Neural cell (in vitro differentiated cells): ENCODE results near the gene CELF5. TPM values are rescaled to one million over a fixed set of nuclear protein-coding genes. Genes with fewer than 3 reads are reported as not detected.
"Not testable (repeated sequence)": the region's sequence is repeated elsewhere in the genome, so short reads cannot be mapped to it uniquely, and the experiment has no call there.

Experiments
- H2AFZ ChIP-seq: fragments of 200-600, 300-800 bp; sonication (generic), shearing (Covaris generic); 2 replicates; pipeline ENCODE4 v1.6.0; 2014; ENCODE audit warnings: low read depth, mild to moderate bottlenecking, antibody characterized with exemption, low read length, moderate library complexity
- H3F3A ChIP-seq: fragments of 200-600 bp; shearing (Covaris generic); 2 replicates; pipeline ENCODE4 v1.6.1; 2016; ENCODE audit warnings: mild to moderate bottlenecking, moderate library complexity, mixed read lengths, antibody characterized with exemption, low read length; ENCODE audit not compliant: insufficient read depth, poor library complexity, severe bottlenecking
- H3K27ac ChIP-seq: fragments of 200-600, 300-800 bp; sonication (generic), shearing (Covaris generic); 2 replicates; pipeline ENCODE4 v1.5.1; 2014; ENCODE audit warnings: mild to moderate bottlenecking, low read length, moderate library complexity
- H3K27me3 ChIP-seq: fragments of 300-800, 200-600 bp; sonication (generic), shearing (Covaris generic); 2 replicates; pipeline ENCODE4 v1.6.0; 2014; ENCODE audit warnings: mild to moderate bottlenecking, low read depth, low read length, moderate library complexity; ENCODE audit not compliant: insufficient read depth
- H3K36me3 ChIP-seq: fragments of 300-800, 200-600 bp; sonication (generic), shearing (Covaris generic); 2 replicates; pipeline ENCODE4 v1.5.1; 2014; ENCODE audit warnings: mild to moderate bottlenecking, antibody characterized with exemption, low read length, moderate library complexity; ENCODE audit not compliant: insufficient read depth
- H3K4me2 ChIP-seq: fragments of 300-800, 200-600 bp; sonication (generic), shearing (Covaris generic); 2 replicates; pipeline ENCODE4 v1.6.0; 2014; ENCODE audit warnings: mild to moderate bottlenecking, low read length
- H3K4me3 ChIP-seq: fragments of 300-800, 200-600 bp; sonication (generic), shearing (Covaris generic); 2 replicates; pipeline ENCODE4 v1.5.1; 2014; ENCODE audit warnings: mild to moderate bottlenecking, low read length, moderate library complexity
- H3K79me2 ChIP-seq: fragments of 200-600 bp; shearing (Covaris generic); replicated peaks from 2 replicates; pipeline ENCODE4 v1.6.0; 2014; ENCODE audit warnings: mild to moderate bottlenecking, low read length, moderate library complexity; ENCODE audit not compliant: insufficient read depth
- H3K9ac ChIP-seq: fragments of 300-800, 200-600 bp; sonication (generic), shearing (Covaris generic); 2 replicates; pipeline ENCODE4 v1.6.1; 2016; ENCODE audit warnings: mild to moderate bottlenecking, low read length, mixed read lengths
- H3K9me2 ChIP-seq: fragments of 200-600 bp; shearing (Covaris generic); 2 replicates; pipeline ENCODE4 v1.6.1; 2016; ENCODE audit warnings: mild to moderate bottlenecking, low read length, mixed read lengths; ENCODE audit not compliant: insufficient read depth
- H3K9me3 ChIP-seq: fragments of 200-600, 300-800 bp; sonication (generic), shearing (Covaris generic); 2 replicates; pipeline ENCODE4 v1.6.1; 2016; ENCODE audit warnings: mild to moderate bottlenecking, mixed run types, low read length, moderate library complexity, mixed read lengths
- H4K20me1 ChIP-seq: fragments of 200-600 bp; shearing (Covaris generic); 2 replicates; pipeline ENCODE4 v1.6.1; 2016; ENCODE audit warnings: mild to moderate bottlenecking, mixed run types; ENCODE audit not compliant: insufficient read depth
- EP300 ChIP-seq: fragments of 450-650 bp; conservative IDR thresholded peaks from 2 replicates; pipeline ENCODE4 v1.6.1; 2014; ENCODE audit warnings: antibody characterized with exemption, mild to moderate bottlenecking, moderate library complexity; ENCODE audit not compliant: poor library complexity, severe bottlenecking
- EZH2 ChIP-seq: fragments of 200-600, 300-800 bp; shearing (Covaris generic), sonication (generic); IDR thresholded peaks from 2 replicates; pipeline ENCODE4 v1.6.1; 2014; ENCODE audit warnings: antibody characterized with exemption, low read length, borderline replicate concordance, mild to moderate bottlenecking; ENCODE audit not compliant: insufficient read depth, poor library complexity, severe bottlenecking
- MXI1 ChIP-seq: fragments of 450-650 bp; conservative IDR thresholded peaks from 2 replicates; pipeline ENCODE4 v1.6.1; 2014; ENCODE audit warnings: antibody characterized with exemption, mild to moderate bottlenecking; ENCODE audit not compliant: poor library complexity, severe bottlenecking
- POLR2AphosphoS5 ChIP-seq: IDR thresholded peaks from 2 replicates; pipeline ENCODE4 v1.6.1; 2012
- RAD21 ChIP-seq: fragments of 450-650 bp; conservative IDR thresholded peaks from 2 replicates; pipeline ENCODE4 v1.6.1; 2014; ENCODE audit warnings: antibody characterized with exemption, mild to moderate bottlenecking, moderate library complexity
- SMC3 ChIP-seq: fragments of 450-650 bp; conservative IDR thresholded peaks from 2 replicates; pipeline ENCODE4 v1.6.1; 2014; ENCODE audit warnings: antibody characterized with exemption, mild to moderate bottlenecking, moderate library complexity; ENCODE audit not compliant: poor library complexity
- TAF1 ChIP-seq: IDR thresholded peaks from 2 replicates; pipeline ENCODE4 v1.6.1; 2012; ENCODE audit warnings: low read depth
- polyA plus RNA-seq: library from polyadenylated mRNA; depleted of rRNA; stranded (reverse); fragments of >200 nt; gene quantifications from 2 replicates; pipeline ENCODE4 v1.2.3, GENCODE V29; 2014
- TF ChIP-seq, protein P1 (sequence below): fragments of 450-650 bp; IDR thresholded peaks from 2 replicates; pipeline ENCODE4 v1.5.1; 2014; ENCODE audit warnings: antibody characterized with exemption, mild to moderate bottlenecking, moderate library complexity; ENCODE audit not compliant: poor library complexity, severe bottlenecking
- TF ChIP-seq, protein P2 (sequence below): IDR thresholded peaks from 2 replicates; pipeline ENCODE4 v1.6.1; 2012; ENCODE audit warnings: borderline replicate concordance

CELF5 gene
- polyA plus RNA-seq, 1 donor from 2014 or later: 130 TPM

DNA sequence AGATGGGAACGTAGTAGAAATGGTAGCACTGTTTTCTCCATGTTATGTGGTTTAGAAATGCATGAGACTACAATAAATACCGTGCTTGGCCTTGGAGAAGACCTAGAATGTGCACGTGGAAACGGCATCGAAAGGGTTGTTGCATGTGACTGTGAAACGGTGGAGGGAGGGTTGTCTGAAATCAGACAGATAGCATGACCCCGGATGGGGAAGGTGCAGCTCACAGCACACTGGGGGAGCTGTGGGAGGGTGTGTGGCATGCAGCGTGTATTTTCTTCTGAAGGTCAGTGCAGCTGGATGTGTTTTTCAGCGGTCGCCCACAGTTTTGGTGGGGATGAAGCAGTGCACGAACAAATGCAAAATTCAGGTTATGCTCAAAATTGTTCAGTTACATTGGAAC, 63.4 kb downstream of the CELF5 start:
- Histone ChIP-seq H3K4me2 (no peak overlapping the region), H3K9me2 (no peaks in the 10 kb centered on the region)

DNA sequence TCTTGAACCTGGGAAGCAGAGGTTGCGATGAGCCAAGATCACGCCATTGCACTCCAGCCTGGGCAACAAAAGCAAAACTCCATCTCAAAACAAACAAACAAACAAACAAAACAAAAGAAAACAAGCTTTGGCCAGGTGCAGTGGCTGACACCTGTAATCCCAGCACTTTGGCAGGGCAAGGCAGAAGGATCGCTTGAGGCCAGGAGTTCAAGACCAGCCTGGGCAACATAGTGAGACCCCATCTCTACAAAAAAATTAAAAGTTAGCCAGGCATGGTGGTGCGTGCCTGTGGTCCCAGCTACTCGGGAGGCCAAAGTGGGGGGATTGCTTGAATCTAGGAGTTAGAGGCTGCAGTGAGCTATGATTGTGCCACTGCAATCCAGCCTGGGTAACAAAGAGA, 64.0 kb downstream of the CELF5 start:
- H3K4me2 ChIP-seq, H3K36me3 ChIP-seq, H3K9me3 ChIP-seq, H3K4me3 ChIP-seq, H3K27ac ChIP-seq, H3K79me2 ChIP-seq, H3F3A ChIP-seq, H3K9ac ChIP-seq, H4K20me1 ChIP-seq, H2AFZ ChIP-seq, H3K9me2 ChIP-seq, H3K27me3 ChIP-seq: not testable (repeated sequence)

More for the DNA sequence above, 63.4 kb downstream of the CELF5 start:
- H3K9me3 ChIP-seq: no peaks in the 10 kb centered on the region
- TF ChIP-seq TAF1 (no peak), SMC3 (no peak), POLR2AphosphoS5 (no peak), RAD21 (no peak), MXI1 (no peak), EP300 (no peak), EZH2 (no peak)
- TF ChIP-seq, protein P1, sequence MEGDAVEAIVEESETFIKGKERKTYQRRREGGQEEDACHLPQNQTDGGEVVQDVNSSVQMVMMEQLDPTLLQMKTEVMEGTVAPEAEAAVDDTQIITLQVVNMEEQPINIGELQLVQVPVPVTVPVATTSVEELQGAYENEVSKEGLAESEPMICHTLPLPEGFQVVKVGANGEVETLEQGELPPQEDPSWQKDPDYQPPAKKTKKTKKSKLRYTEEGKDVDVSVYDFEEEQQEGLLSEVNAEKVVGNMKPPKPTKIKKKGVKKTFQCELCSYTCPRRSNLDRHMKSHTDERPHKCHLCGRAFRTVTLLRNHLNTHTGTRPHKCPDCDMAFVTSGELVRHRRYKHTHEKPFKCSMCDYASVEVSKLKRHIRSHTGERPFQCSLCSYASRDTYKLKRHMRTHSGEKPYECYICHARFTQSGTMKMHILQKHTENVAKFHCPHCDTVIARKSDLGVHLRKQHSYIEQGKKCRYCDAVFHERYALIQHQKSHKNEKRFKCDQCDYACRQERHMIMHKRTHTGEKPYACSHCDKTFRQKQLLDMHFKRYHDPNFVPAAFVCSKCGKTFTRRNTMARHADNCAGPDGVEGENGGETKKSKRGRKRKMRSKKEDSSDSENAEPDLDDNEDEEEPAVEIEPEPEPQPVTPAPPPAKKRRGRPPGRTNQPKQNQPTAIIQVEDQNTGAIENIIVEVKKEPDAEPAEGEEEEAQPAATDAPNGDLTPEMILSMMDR: no peak
- TF ChIP-seq, protein P2, sequence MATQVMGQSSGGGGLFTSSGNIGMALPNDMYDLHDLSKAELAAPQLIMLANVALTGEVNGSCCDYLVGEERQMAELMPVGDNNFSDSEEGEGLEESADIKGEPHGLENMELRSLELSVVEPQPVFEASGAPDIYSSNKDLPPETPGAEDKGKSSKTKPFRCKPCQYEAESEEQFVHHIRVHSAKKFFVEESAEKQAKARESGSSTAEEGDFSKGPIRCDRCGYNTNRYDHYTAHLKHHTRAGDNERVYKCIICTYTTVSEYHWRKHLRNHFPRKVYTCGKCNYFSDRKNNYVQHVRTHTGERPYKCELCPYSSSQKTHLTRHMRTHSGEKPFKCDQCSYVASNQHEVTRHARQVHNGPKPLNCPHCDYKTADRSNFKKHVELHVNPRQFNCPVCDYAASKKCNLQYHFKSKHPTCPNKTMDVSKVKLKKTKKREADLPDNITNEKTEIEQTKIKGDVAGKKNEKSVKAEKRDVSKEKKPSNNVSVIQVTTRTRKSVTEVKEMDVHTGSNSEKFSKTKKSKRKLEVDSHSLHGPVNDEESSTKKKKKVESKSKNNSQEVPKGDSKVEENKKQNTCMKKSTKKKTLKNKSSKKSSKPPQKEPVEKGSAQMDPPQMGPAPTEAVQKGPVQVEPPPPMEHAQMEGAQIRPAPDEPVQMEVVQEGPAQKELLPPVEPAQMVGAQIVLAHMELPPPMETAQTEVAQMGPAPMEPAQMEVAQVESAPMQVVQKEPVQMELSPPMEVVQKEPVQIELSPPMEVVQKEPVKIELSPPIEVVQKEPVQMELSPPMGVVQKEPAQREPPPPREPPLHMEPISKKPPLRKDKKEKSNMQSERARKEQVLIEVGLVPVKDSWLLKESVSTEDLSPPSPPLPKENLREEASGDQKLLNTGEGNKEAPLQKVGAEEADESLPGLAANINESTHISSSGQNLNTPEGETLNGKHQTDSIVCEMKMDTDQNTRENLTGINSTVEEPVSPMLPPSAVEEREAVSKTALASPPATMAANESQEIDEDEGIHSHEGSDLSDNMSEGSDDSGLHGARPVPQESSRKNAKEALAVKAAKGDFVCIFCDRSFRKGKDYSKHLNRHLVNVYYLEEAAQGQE: no peak
- no peaks in the 10 kb centered on the region for H4K20me1 ChIP-seq
- H3K27ac ChIP-seq: no peak overlapping the region
- no peak overlapping the region for H2AFZ ChIP-seq
- H3F3A ChIP-seq: no peaks in the 10 kb centered on the region
- H3K4me3 ChIP-seq: no peak overlapping the region
- no peaks in the 10 kb centered on the region for H3K79me2 ChIP-seq
- H3K36me3 ChIP-seq: no peaks in the 10 kb centered on the region
- H3K9ac ChIP-seq: no peak overlapping the region
- no peaks in the 10 kb centered on the region for H3K27me3 ChIP-seq

DNA sequence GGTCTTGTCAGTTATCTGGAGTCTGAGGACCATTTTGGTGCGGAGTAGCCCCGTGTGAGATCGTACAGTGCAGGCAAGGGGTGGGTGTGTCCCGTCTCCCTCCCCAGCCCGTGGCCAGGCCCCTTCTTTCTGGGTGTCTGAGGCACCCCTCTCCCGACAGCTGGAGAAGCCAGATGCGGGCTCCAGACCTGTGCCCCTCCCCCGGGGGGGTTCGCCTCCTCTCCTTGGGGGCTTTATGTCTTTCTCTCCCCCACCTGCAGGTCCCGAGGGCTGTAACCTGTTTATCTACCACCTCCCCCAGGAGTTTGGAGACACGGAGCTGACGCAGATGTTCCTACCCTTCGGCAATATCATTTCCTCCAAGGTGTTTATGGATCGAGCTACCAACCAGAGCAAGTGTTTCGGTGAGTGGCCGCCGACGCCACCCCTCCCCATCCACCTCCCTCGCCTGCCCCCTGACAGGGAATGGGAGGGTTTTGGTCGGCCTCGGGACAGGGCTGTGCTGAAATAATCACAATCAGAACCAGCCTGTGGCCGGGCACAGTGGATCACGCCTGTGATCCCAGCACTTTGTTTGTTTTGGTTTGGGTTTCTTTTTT, 65.6 kb downstream of the CELF5 start:
- Histone ChIP-seq H3K9me2 (no peaks in the 10 kb centered on the region), H2AFZ (no peak overlapping the region), H3K27me3 (no peaks in the 10 kb centered on the region), H3F3A (no peaks in the 10 kb centered on the region), H3K36me3 (no peaks in the 10 kb centered on the region), H3K27ac (no peak overlapping the region), H3K79me2 (no peaks in the 10 kb centered on the region), H3K9ac (no peak overlapping the region), H3K9me3 (no peaks in the 10 kb centered on the region), H3K4me3 (no peak overlapping the region), H3K4me2 (no peak overlapping the region), H4K20me1 (no peaks in the 10 kb centered on the region)
- TF ChIP-seq SMC3: no peak
- TF ChIP-seq, protein P1: no peak
- TF ChIP-seq TAF1: no peak
- TF ChIP-seq EP300: no peak
- TF ChIP-seq, protein P2: no peak
- TF ChIP-seq POLR2AphosphoS5: no peak
- no peak for TF ChIP-seq MXI1
- no peak for TF ChIP-seq RAD21
- no peak for TF ChIP-seq EZH2
